HAP-1 (cell line): ENCODE results near the gene PLCB1.

Experiments
- DNase-seq, 2 experiments: peaks; one replicate each; pipeline ENCODE4 v3.0.0-alpha.2; 2016 to 2020; ENCODE audit warnings: low spot score in 2 of 2
- H3K27me3 ChIP-seq: fragments of 250-450 bp; sonication (Bioruptor Pico); 2 replicates; pipeline ENCODE4 v1.5.1; 2020; ENCODE audit warnings: low read depth, mild to moderate bottlenecking, moderate library complexity
- H3K36me3 ChIP-seq: fragments of 250-450 bp; sonication (Bioruptor Pico); replicated peaks from 2 replicates; pipeline ENCODE4 v1.5.1; 2020; ENCODE audit warnings: mild to moderate bottlenecking
- H3K4me1 ChIP-seq: fragments of 250-450 bp; sonication (Bioruptor Pico); 2 replicates; pipeline ENCODE4 v1.5.1; 2020; ENCODE audit warnings: mild to moderate bottlenecking
- H3K4me3 ChIP-seq: fragments of 250-450 bp; sonication (Bioruptor Pico); 2 replicates; pipeline ENCODE4 v1.5.1; 2020; ENCODE audit warnings: mild to moderate bottlenecking, moderate library complexity
- H3K9me3 ChIP-seq: fragments of 250-450 bp; sonication (Bioruptor Pico); 2 replicates; pipeline ENCODE4 v1.5.1; 2020; ENCODE audit warnings: mild to moderate bottlenecking, moderate library complexity
- in situ Hi-C: fragments of 300-500 bp; cut with MboI; formaldehyde crosslinking; loops from 3 replicates; pipeline ENCODE4 v1.14.3; 2020; ENCODE audit warnings: low sequenced_read_pairs, inconsistent platforms, mixed read lengths

The PLCB1 gene

DNA sequence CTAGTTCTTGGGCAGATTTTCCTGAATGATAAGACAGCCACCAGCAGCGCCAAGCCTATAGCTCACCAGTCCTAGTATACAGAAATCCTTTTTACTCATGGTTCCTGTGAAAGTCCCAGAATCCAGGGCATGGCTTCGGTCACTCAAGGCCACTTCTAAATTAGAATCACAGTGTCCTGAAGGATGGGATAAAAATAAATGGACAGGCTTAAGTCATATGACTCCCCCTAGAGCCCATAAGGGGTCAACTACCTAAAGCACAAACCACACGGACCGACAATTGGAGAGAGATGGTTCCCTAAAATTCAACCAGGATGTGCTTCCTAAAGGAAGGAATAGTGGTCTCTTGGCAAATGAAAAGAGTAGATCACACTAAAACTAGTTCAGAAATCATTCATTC, 532.7 kb downstream of the PLCB1 start:
- in situ Hi-C loops = no loop called here
- no peak for DNase-seq

DNA sequence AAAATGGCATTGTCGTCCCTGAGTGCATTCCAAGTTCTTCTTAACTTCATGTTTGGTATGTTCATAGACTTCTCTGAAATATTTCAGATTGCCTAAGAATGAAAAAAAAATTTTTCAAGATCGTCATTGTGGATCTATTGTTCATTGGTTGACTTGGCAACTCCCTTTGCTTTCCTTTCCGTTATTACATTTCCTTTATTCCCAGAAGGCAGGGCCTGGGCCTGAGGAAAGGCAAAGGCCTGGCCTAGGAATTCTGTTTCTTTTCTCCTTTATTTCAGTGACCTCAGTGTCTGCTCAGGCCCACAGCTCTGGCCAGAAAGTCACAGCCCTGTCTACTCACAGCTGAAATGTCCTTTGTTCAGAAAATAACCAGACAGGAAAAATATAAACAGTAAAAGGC, 535.2 kb downstream of the PLCB1 start:
- H3K4me1 ChIP-seq = no peaks in the 10 kb centered on the region; the same call in 1 of the 2 replicates
- H3K27me3 ChIP-seq = no peaks in the 10 kb centered on the region
- in situ Hi-C loops = no loop called here
- no peaks in the 10 kb centered on the region for H3K36me3 ChIP-seq
- no peaks in the 10 kb centered on the region for H3K9me3 ChIP-seq
- DNase-seq = no peak
- no peak overlapping the region for H3K4me3 ChIP-seq

More for the DNA sequence above, 532.7 kb downstream of the PLCB1 start:
- Histone ChIP-seq H3K9me3 (no peaks in the 10 kb centered on the region), H3K4me1 (no peaks in the 10 kb centered on the region; the same call in 1 of the 2 replicates), H3K4me3 (no peak overlapping the region), H3K36me3 (no peaks in the 10 kb centered on the region), H3K27me3 (no peaks in the 10 kb centered on the region)

DNA sequence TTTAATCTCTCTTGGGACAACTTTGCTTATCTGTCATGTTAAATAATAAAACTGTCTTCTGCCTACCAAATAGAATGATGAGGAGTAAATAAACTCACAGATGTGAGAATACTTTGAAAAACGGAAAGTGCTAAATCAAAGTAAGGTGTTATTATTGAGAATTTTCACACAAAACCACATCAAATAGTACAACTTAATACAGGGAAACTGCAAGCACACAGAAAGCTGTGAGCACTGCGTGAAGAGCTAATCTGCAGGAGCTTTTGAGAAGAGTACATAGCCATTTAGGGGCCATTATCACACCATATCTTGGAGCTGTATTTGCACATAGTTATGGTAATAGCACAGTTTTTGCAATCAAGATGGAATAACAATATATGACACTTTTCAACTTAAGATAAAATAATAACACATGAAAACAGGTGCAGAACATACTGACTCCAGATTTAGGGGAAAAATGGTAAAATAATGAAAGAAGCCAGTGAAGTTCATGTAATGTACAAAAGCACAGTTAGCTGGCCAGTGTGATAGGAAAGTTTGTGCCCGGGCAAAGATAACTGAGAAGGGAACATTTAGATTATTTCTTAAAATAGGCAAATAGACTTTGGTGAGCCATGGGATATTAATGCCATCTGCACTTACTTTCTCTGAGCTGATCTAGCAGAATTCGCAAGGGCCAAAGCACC, 538.3 kb downstream of the PLCB1 start:
- in situ Hi-C loops = no loop called here
- no peaks in the 10 kb centered on the region for H3K36me3 ChIP-seq

DNA sequence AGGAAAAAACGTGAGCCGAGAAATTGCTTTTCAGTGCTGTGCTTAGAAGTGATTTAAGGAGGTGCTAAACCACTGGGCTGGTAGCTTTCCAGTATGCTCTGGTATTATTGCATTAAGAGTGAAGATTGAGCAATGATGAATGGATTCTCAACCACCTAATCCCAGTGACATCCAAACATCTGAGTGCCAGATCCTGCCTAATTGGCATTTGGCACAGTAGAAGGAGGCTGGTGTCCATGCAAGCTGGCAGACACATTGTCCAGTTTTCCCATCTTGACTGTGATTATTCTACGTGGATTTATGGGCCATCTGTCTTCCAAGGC, 538.8 kb downstream of the PLCB1 start:
- H3K4me1 ChIP-seq = no peaks in the 10 kb centered on the region
- H3K27me3 ChIP-seq = no peaks in the 10 kb centered on the region
- in situ Hi-C loops = no loop called here
- DNase-seq = no peak
- H3K36me3 ChIP-seq = no peaks in the 10 kb centered on the region
- no peaks in the 10 kb centered on the region for H3K9me3 ChIP-seq
- H3K4me3 ChIP-seq = no peak overlapping the region

More for the DNA sequence above, 538.3 kb downstream of the PLCB1 start:
- DNase-seq = no peak
- H3K4me3 ChIP-seq = no peak overlapping the region
- no peaks in the 10 kb centered on the region for H3K9me3 ChIP-seq
- H3K4me1 ChIP-seq = no peaks in the 10 kb centered on the region
- no peaks in the 10 kb centered on the region for H3K27me3 ChIP-seq

DNA sequence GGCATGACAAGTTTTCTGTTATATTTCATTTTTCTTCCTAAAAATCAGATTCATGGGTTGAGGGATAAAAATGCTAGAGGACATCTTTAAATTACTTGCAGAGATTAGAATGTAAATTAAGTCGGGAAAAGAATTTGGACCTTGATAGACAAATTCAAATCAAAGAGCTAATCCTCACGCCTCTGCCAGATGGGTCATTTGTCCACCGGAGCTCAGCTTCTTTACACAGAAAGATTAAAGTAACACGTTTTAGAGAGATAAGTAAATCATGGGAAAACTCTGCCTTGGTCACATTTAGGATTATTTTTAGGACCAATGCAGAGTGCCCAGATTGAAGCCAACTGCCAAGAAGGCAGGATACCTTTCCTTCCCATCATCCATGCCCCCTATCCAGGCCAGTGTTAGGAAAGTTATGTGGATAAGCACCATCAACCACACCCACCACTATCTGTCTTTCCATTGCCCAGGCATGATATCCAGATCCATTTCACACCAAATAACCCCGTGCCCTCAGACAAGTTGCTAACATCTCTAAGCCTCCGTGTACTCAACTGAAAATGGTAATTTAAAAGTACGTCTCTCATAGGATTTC, 539.4 kb downstream of the PLCB1 start:
- in situ Hi-C loops = no loop called here
- Histone ChIP-seq H3K36me3 (no peaks in the 10 kb centered on the region), H3K4me3 (no peak overlapping the region), H3K9me3 (no peaks in the 10 kb centered on the region), H3K4me1 (no peaks in the 10 kb centered on the region), H3K27me3 (no peaks in the 10 kb centered on the region)
- no peak for DNase-seq

DNA sequence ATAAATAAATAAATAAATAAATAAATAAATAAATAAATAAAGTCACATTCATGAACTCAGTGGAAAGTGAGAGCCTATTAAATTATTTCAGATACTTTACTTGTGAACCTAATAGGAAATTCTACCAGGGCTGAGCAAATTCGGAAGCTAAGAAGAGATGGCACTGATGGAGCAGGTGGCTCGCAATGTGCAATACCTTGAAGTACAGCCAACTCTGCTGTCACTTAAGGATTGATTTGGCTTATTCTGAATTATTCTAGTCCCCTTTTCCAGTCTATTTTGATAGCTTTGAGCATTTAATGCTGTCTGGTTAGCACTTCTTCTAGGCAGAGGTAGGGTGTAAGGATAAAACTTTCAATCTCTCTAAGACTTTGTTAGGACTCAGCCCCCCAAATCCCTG, 541.0 kb downstream of the PLCB1 start:
- no peak for DNase-seq
- in situ Hi-C loops = no loop called here

DNA sequence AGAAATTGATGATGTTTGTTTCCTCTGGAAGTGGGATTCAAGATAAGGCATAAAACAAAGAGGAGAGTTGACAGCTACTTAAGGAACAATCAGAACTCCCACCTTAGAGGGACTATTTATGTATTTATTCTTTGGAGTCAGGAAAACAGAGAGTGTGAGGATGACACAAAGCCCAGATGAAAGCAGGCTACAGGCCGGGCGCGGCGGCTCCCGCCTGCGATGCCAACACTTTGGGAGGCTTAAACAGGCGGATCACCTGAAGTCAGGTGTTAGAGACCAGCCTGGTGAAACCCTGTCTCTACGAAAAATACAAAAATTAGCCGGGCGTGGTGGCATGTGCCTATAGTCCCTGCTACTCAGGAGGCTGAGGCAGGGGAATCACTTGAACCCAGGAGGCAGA, 543.8 kb downstream of the PLCB1 start:
- no peak overlapping the region for H3K4me3 ChIP-seq
- H3K9me3 ChIP-seq = no peaks in the 10 kb centered on the region
- no peaks in the 10 kb centered on the region for H3K27me3 ChIP-seq
- no peak for DNase-seq
- no peaks in the 10 kb centered on the region for H3K4me1 ChIP-seq
- in situ Hi-C loops = no loop called here
- no peaks in the 10 kb centered on the region for H3K36me3 ChIP-seq

More for the DNA sequence above, 541.0 kb downstream of the PLCB1 start:
- Histone ChIP-seq H3K36me3 (no peaks in the 10 kb centered on the region), H3K4me1 (no peaks in the 10 kb centered on the region), H3K4me3 (no peak overlapping the region), H3K27me3 (no peaks in the 10 kb centered on the region), H3K9me3 (no peaks in the 10 kb centered on the region)

DNA sequence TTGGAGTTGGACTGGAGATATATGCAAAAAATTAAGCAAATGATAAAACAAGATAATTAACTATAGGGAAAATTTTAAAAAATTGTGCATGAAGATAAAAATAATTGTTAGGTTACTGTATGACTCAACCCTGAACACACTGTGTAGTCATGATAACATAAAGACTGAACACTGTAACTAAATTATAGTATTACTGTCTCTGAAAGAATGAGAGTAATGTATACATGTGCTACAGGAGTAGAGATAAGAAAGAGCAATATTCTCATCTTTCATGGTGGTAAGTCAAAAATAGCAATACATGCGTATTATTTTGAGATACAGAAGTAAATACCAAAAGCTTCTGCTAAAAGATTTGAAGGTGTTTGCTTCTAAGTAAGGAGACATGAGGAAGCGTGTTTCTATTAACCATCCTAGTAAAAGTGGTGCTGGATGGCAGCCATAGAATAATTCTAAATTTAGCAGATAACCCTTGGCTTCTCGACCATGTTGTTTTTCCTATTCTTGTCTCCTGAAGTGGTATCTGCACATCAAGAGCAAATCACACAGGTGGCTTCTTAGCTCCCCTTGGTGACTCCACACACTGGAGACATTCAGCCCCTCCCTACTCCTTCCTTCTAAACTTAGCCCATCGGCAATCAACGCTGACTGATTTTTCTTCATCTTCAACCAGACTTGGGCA, 546.2 kb downstream of the PLCB1 start:
- no peaks in the 10 kb centered on the region for H3K27me3 ChIP-seq
- H3K4me3 ChIP-seq = no peak overlapping the region
- H3K4me1 ChIP-seq = no peaks in the 10 kb centered on the region
- no peaks in the 10 kb centered on the region for H3K9me3 ChIP-seq
- no peak for DNase-seq
- in situ Hi-C loops = no loop called here
- H3K36me3 ChIP-seq = no peaks in the 10 kb centered on the region

DNA sequence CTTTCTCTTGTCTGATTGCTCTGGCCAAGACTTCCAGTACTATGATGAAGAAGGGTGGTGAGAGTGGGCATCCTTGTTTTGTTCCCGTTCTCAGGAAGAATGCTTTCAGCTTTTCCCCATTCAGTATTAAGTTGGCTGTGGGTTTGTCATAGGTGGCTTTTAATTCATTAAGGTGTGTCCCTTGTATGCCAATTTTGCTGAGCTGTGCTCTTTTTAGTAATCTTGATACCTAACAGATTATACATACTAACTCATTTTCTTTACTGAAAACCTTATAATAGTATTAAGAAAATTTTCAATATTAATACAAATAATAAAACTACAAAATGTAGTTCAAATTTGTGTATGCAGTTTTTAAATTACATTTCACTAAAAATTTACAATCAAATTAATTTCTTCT, 557.3 kb downstream of the PLCB1 start:
- Histone ChIP-seq H3K4me1 (peaks cover 12% of the 10 kb centered on the region), H3K9me3 (0 out of 2 replicates have a peak, but pooled peaks cover 3% of the 10 kb centered on the region), H3K36me3 (no peaks in the 10 kb centered on the region), H3K27me3 (no peaks in the 10 kb centered on the region), H3K4me3 (no peak overlapping the region)
- no peak for DNase-seq
- in situ Hi-C loops = no loop called here

DNA sequence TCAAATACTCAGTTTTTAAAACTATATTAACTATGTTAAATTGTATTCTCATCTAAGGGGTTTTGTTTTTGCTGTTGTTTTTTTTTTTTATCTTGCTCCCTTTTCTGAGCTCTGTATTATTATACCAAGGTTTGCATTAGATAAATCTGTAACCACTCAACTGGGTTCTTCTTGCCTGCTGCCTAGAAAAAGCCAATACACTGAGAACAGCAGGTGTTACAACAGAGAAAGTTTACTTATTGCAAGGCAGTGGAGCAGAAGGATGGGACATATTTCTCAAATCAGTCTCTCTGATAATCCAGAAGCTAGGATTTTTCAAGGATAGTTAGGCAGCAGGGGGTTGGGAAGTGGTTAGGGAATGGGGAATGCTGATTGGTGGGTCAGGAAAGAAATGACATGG, 558.0 kb downstream of the PLCB1 start:
- H3K4me3 ChIP-seq = no peak overlapping the region
- H3K9me3 ChIP-seq = 0 out of 2 replicates have a peak, but pooled peaks cover 3% of the 10 kb centered on the region
- in situ Hi-C loops = no loop called here
- no peak for DNase-seq
- H3K27me3 ChIP-seq = no peaks in the 10 kb centered on the region
- peaks cover 18% of the 10 kb centered on the region for H3K4me1 ChIP-seq
- no peaks in the 10 kb centered on the region for H3K36me3 ChIP-seq

DNA sequence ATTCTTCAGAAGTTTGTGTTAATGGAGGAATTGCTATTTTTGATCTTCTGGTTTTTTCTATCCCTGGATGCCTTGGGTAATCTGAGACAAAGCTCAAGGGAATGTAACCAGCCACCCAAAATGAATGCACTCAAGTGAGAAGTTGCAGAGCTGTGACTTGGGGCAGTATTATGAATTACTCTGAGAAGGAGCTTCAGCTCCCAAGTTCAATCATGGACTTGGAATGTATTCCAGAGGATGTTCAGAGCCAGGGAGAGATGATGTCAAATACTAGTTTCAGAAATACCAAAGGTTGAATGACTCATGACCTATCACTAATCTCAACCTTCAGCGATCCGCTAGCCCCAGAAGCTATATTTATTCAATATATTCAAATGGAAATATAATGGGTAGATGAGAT, 561.6 kb downstream of the PLCB1 start:
- Histone ChIP-seq H3K9me3 (0 out of 2 replicates have a peak, but pooled peaks cover 3% of the 10 kb centered on the region), H3K4me1 (peaks cover 25% of the 10 kb centered on the region), H3K4me3 (no peak overlapping the region), H3K27me3 (no peaks in the 10 kb centered on the region), H3K36me3 (no peaks in the 10 kb centered on the region)
- in situ Hi-C loops = no loop called here
- DNase-seq = peak; percentile 16 to 50

DNA sequence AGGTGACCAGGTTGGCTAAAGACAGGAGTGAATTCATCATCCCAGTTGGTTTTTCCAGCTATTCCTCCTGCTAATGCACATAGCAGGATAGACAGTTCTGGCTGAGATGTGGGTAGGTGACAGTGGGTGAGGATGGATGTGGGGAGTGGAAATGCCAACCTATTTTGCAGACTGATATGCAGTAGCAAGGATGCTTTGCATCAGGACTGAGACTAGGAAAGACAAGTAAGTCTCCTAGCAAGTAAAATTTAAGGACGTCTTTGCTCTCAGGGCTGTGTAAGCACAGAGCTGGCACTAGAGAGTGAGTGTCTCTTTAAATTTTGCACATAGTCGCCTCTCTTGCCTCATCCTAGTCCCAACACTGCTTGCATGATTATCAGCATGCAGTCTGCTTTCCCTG, 568.7 kb downstream of the PLCB1 start:
- no peaks in the 10 kb centered on the region for H3K36me3 ChIP-seq
- no peaks in the 10 kb centered on the region for H3K27me3 ChIP-seq
- DNase-seq = no peak
- H3K4me1 ChIP-seq = peaks cover under 1% of the 10 kb centered on the region; the same call in 1 of the 2 replicates
- H3K4me3 ChIP-seq = no peak overlapping the region
- H3K9me3 ChIP-seq = no peaks in the 10 kb centered on the region
- in situ Hi-C loops = loop anchor here (25.0 kb wide), 2 partner anchors 563 to 763 kb away; partner anchors contain the start of genes HAO1 and PLCB1

DNA sequence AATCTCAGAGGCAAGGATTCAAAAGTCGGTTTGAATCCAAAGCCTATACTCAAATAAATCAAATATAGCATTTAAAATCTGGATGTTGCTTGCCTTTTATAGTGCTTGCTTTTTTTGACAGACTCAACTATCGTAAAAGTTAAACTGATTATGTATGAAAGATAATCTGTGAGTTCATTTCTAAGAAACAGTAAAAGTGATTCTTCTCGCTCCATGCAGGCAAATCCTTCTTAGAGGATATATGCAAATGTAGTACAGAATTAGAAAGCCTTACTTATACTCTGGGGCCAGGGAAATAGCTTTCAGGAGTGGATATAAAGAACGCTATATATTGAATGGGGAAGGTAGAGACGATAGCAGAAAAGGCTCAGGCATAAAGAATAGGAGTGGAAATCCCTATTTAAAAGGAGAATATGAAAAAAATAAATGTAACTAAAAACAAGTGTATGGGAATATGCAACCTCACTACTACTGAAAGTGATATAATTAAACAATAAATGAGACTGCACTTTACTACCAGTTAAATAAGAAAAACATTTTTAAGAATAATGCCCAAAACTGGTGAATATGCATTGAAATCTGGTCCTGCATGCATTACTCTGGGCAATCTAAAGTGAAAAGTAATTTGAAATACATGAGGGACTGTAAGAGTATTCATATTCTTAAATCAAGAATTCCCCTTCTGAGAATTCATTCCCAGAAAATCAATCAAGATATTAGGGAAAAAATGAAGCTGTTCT, 575.1 kb downstream of the PLCB1 start:
- in situ Hi-C loops = loop anchor here (25.0 kb wide), 2 partner anchors 570 to 770 kb away; partner anchors contain the start of genes HAO1 and PLCB1
- DNase-seq = peak in 1 of 2 experiments; percentile 77
- Histone ChIP-seq H3K36me3 (no peaks in the 10 kb centered on the region), H3K4me1 (peaks cover 19% of the 10 kb centered on the region), H3K9me3 (no peaks in the 10 kb centered on the region), H3K4me3 (no peak overlapping the region), H3K27me3 (no peaks in the 10 kb centered on the region)
